Heart left ventricle (tissue), 16 donors: ENCODE data around the gene MPO. TPM values are rescaled to one million over a fixed set of nuclear protein-coding genes. Genes with fewer than 3 reads are reported as not detected.

Experiments used
- ATAC-seq, 4 donors: fragments of 200-7000 bp; cut with Tn5 transposase; one replicate each; pipeline ENCODE4 v1.9.1; 2020 to 2022; ENCODE audit warnings: moderate library complexity in 4 of 4, mild to moderate bottlenecking in 3 of 4, moderate number of reproducible peaks in 1 of 4
- DNase-seq, 5 donors: peaks; one replicate each; pipeline ENCODE4 v3.0.0-alpha.2; 2020
- H3K27ac ChIP-seq, 12 donors: fragments of 200-600 bp; sonication (generic) in 4 of 12; one replicate each; pipeline versions ENCODE4 v1.5.0 to v1.8.0; 2016 to 2022; ENCODE audit warnings: mild to moderate bottlenecking in 2 of 12
- H3K27me3 ChIP-seq, 9 donors: fragments of 200-600 bp; sonication (generic) in 2 of 9; one replicate each; pipeline versions ENCODE4 v1.5.1 to v1.8.0; 2016 to 2022; ENCODE audit warnings: mild to moderate bottlenecking in 3 of 9
- H3K36me3 ChIP-seq, 9 donors: fragments of 200-600 bp; sonication (generic) in 2 of 9; one replicate each; pipeline versions ENCODE4 v1.5.0 to v1.8.0; 2018 to 2022; ENCODE audit warnings: mild to moderate bottlenecking in 2 of 9
- H3K4me1 ChIP-seq, 12 donors: fragments of 200-600 bp; sonication (generic) in 4 of 12; one replicate each; pipeline versions ENCODE4 v1.5.0 to v1.8.0; 2016 to 2022; ENCODE audit warnings: mild to moderate bottlenecking in 3 of 12
- H3K4me3 ChIP-seq, 12 donors: fragments of 200-600 bp; sonication (generic) in 4 of 12; one replicate each; pipeline versions ENCODE4 v1.5.0 to v1.8.0; 2017 to 2022; ENCODE audit warnings: mild to moderate bottlenecking in 9 of 12, moderate library complexity in 4 of 12
- H3K9me3 ChIP-seq, 12 donors: fragments of 200-600 bp; sonication (generic) in 4 of 12; one replicate each; pipeline versions ENCODE4 v1.5.0 to v1.8.0; 2016 to 2022; ENCODE audit warnings: mild to moderate bottlenecking in 1 of 12
- POLR2A ChIP-seq, 2 donors: fragments of 450-650 bp; IDR thresholded peaks; one replicate each; pipeline ENCODE4 v1.6.1; 2017; ENCODE audit warnings: antibody characterized with exemption in 2 of 2, mild to moderate bottlenecking in 2 of 2, moderate library complexity in 2 of 2
- WGBS, 4 donors: extraction: QIAGEN DNeasy Blood & Tissue Kit in 2 of 4; methylation state at CpG; one replicate each; pipeline versions ENCODE4 v1.1.5 to v1.1.7; 2013 to 2018; 5-methylcytosine and 5-hydroxymethylcytosine counted together
- intact Hi-C, 10 donors: fragments of 100-400 bp; cut with DNase I; formaldehyde crosslinking; loops; one replicate each; pipeline versions ENCODE4 v1.11.1 to v1.14.2; 2022
- polyA plus RNA-seq, 2 donors: library from polyadenylated mRNA; stranded (reverse); fragments of 200-250 nt; gene quantifications; one replicate each; pipeline ENCODE4 v1.2.3, GENCODE V29; 2013
- total RNA-seq, 9 donors: library from RNA; depleted of rRNA in 2 of 9; stranded (reverse); fragments of >200 nt in 2 of 9; fragmentation: NEBNext Ultra II Directional in 3 of 9; extraction: Animal tissue kit (Norgen Biotek cat#: 25700) in 3 of 9; gene quantifications; one replicate each; pipeline versions ENCODE4 v1.1.0 to v1.2.4, GENCODE V29; 2016 to 2023
- TF ChIP-seq, protein P1 (sequence below), 12 donors: fragments of 200-600 bp; sonication (generic) in 4 of 12; IDR thresholded peaks; one replicate each; pipeline versions ENCODE4 v1.5.0 to v1.8.0; 2018 to 2022; ENCODE audit warnings: antibody characterized with exemption in 12 of 12, mild to moderate bottlenecking in 5 of 12
- donor health status: ischemic (EF 13 %, LVEDD 7.1; RV severe dilation, severe dysfunction).
- donor health status: healthy with polysubstance abuse.
- donor health status: DM: no; HTN: yes; CAD: no.
- donor health status: DM: no; HTN: no; CAD: no.
- donor health status: ischemic (EF 25% LVEDD 6.9; RV normal size, moderate dysfunction).
- donor health status: ischemic (EF 25% LVEDD 5.7; RV mildly dilated, moderate dysfunction).
- donor health status: healthy.
- donor health status: DM: yes; HTN: yes; CAD: no.
- donor health status: ischemic (EF 35%, LVEDD 5.7; RV mildly dilated, moderate dysfunction).
- donor health status: nonischemic (EF 11% LVEDD 7.7; RV severe dilation, severe dysfunction).
- donor health status: DM: yes; HTN: yes; CAD: no.
- donor health status: PGD.
- donor health status: ischemic (EF 29% LVEDD 5.4; RV normal size, mild dysfunction).
- donor health status: nonischemic (EF 23%, LVEDD 6.1; RV moderate dilation, normal function).

MPO gene
- total and polyA plus RNA-seq, 11 donors = 0.11 to 2.8 (median 0.31) TPM; not detected in 4

DNA sequence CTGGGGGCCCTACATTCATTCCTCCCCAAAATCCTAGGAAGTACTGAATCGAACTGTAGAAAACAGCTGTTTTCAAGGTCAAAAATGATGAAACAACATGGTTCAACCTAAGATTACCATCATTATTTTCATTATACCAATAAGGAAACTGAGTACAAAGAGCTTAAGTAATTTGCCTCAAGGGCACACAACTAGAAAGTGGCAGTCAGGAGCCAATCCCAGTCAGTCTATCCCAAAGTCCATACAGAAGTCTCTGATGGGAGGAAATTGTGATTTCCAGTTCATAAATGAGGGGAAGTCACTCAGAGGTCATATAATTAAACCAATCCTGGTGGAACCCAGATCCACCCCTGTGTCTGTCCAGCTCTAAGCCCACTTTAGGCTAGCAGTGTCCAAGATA lies 34.0 kb downstream of the MPO start:
- peaks cover 4 to 78% (median 28%) of the 10 kb centered on the region in 9 donors for H3K27me3 ChIP-seq
- intact Hi-C loops = loop anchor here in 2 of 10 donors (5.0 to 10.0 kb wide), 3 partner anchors 168 to 201 kb away; partner anchors contain the start of gene RNF43 (in 2 of the 2)

DNA sequence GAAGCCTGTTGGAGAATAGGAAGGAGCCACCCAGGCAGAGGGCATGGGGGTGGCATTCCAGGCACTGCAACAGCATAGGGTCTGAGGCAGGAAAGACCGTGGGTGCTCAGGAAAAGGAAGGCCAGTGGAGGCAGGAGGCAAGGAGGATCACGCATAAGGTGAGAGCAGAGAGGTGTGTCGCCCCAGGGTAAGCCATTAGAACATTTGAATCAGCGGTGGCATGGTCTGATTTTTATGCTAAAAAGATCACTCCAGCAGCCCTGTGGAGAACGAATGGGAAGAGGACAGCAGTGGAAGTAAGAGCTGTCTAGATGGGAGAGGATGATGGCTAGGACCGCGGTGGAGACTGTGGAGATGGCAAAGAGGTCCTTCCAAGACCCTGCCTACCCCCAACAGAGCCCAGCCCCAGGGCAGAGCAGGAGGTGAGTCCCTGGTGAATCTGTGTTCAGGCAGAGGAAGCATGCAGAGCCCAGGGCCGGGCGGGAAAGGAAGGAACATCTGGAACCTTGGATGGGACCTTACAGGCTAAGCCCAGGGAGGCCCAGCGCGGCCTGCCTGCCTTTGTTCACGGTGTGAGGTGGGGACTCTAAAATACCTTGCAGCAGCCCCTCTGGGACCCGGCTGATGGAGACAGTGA lies 34.5 kb downstream of the MPO start:
- TF ChIP-seq POLR2A (IDR thresholded peaks at IDR 0.05) = no peak
- TF ChIP-seq, protein P1, sequence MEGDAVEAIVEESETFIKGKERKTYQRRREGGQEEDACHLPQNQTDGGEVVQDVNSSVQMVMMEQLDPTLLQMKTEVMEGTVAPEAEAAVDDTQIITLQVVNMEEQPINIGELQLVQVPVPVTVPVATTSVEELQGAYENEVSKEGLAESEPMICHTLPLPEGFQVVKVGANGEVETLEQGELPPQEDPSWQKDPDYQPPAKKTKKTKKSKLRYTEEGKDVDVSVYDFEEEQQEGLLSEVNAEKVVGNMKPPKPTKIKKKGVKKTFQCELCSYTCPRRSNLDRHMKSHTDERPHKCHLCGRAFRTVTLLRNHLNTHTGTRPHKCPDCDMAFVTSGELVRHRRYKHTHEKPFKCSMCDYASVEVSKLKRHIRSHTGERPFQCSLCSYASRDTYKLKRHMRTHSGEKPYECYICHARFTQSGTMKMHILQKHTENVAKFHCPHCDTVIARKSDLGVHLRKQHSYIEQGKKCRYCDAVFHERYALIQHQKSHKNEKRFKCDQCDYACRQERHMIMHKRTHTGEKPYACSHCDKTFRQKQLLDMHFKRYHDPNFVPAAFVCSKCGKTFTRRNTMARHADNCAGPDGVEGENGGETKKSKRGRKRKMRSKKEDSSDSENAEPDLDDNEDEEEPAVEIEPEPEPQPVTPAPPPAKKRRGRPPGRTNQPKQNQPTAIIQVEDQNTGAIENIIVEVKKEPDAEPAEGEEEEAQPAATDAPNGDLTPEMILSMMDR (IDR thresholded peaks at IDR 0.05) = no peak
- no peak overlapping the region for H3K4me3 ChIP-seq
- H3K9me3 ChIP-seq = no peaks in the 10 kb centered on the region
- no peaks in the 10 kb centered on the region for H3K36me3 ChIP-seq
- no peak for ATAC-seq
- H3K27me3 ChIP-seq = peaks cover 4 to 79% (median 26%) of the 10 kb centered on the region in 9 donors
- peaks cover 4 to 11% (median 6%) of the 10 kb centered on the region in 12 donors for H3K4me1 ChIP-seq
- DNase-seq = no peak
- 78 to 80% (median 79%) methylated on average over 11 to 13 of the region's 13 CpGs for WGBS, 4 donors
- no peak overlapping the region for H3K27ac ChIP-seq
- intact Hi-C loops = loop anchor here in 2 of 10 donors (5.0 to 10.0 kb wide), 3 partner anchors 169 to 201 kb away; partner anchors contain the start of gene RNF43 (in 2 of the 2)

More for the DNA sequence above, 34.0 kb downstream of the MPO start:
- no peaks in the 10 kb centered on the region for H3K9me3 ChIP-seq
- 67 to 96% (median 88%) methylated on average over 1 of the region's 1 CpG for WGBS, 4 donors
- DNase-seq = no peak
- H3K4me3 ChIP-seq = no peak overlapping the region
- peaks cover 4 to 11% (median 6%) of the 10 kb centered on the region in 12 donors for H3K4me1 ChIP-seq
- no peak overlapping the region for H3K27ac ChIP-seq
- no peak for ATAC-seq
- no peak for TF ChIP-seq POLR2A (IDR thresholded peaks at IDR 0.05)
- TF ChIP-seq, protein P1 (IDR thresholded peaks at IDR 0.05) = no peak
- no peaks in the 10 kb centered on the region for H3K36me3 ChIP-seq

DNA sequence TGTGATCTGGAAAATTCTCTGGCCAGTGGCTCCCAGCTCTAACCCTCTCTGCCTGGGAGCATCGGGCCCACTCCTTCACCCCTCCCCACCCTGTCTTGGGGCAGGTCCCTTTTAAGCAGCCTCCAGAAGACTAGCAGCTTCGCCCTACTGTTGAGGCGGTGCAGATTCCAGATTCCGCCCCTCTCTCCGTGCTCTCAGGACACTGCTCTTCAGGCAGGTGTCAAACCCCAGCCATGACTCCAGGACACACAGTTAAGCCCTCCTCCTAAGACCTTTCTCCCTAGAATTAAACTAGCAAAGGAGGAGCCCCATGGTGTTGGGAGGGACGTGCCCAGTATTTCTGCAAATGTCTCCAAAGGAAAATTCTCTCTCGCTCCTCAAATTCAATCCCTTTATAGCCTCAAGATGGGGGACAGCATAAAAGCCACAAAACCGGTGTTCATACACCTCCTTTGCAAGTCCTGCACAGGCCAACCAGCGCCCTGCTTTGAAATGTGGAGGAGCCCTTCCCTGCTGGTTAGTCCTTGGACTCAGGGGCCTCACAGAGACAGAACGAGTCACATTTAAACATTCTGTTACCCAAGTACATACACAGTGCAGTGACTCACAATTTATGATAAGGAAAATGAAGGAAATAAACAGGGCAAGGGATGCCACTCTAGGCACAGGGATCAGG lies 35.2 kb downstream of the MPO start:
- DNase-seq (no peak), ATAC-seq (no peak)
- Histone ChIP-seq H3K4me1 (peaks cover 4 to 11% (median 6%) of the 10 kb centered on the region in 12 donors), H3K27me3 (peaks cover 4 to 78% (median 27%) of the 10 kb centered on the region in 9 donors), H3K27ac (no peak overlapping the region), H3K9me3 (no peaks in the 10 kb centered on the region), H3K36me3 (no peaks in the 10 kb centered on the region), H3K4me3 (no peak overlapping the region)
- no peak for TF ChIP-seq POLR2A (IDR thresholded peaks at IDR 0.05)
- TF ChIP-seq, protein P1 (IDR thresholded peaks at IDR 0.05) = no peak
- intact Hi-C loops = loop anchor here in 2 of 10 donors (5.0 to 10.0 kb wide), 3 partner anchors 169 to 202 kb away; partner anchors contain the start of gene RNF43 (in 2 of the 2)
- WGBS, 4 donors = 54 to 57% (median 56%) methylated on average over 10 of the region's 10 CpGs

DNA sequence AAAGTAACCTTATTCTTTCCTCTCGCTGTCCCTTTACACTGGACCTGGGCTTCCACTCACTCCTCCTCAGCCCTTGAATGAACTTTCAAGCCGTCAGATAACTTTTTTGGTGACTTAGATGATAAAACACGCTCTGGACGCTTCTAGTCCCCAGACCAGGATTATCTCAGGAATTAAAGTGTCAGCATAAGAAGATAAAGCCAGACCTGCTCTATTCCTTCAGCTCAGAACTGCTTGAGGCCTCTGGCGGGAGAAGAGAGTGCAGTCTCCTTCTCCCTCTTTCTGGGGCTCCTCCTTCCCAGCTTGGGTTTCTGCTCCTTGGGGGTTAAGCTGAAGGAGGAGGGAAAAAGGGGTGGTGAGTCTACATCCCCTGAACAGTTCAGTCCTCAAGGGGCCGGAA lies 35.8 kb downstream of the MPO start:
- intact Hi-C loops = loop anchor here in 2 of 10 donors (5.0 to 10.0 kb wide), 3 partner anchors 170 to 202 kb away; partner anchors contain the start of gene RNF43 (in 2 of the 2)
- Histone ChIP-seq H3K27me3 (peaks cover 4 to 78% (median 26%) of the 10 kb centered on the region in 9 donors), H3K27ac (no peak overlapping the region), H3K36me3 (no peaks in the 10 kb centered on the region), H3K4me3 (no peak overlapping the region), H3K4me1 (peaks cover 4 to 11% (median 6%) of the 10 kb centered on the region in 12 donors), H3K9me3 (no peaks in the 10 kb centered on the region)
- ATAC-seq (no peak), DNase-seq (no peak)
- WGBS, 4 donors = 43 to 59% (median 44%) methylated on average over 6 of the region's 6 CpGs
- TF ChIP-seq POLR2A (IDR thresholded peaks at IDR 0.05) = no peak
- TF ChIP-seq, protein P1 (IDR thresholded peaks at IDR 0.05) = no peak
